OCI-LY3 (cell line): Measurements from ENCODE around the gene DHCR24.

Experiments
- H2AFZ ChIP-seq: fragments of 200-600, 300-600 bp; shearing (Covaris generic); 2 replicates; pipeline ENCODE4 v1.6.0; 2014; ENCODE audit warnings: antibody characterized with exemption, low read depth, low read length
- H3K27ac ChIP-seq: fragments of 200-600, 300-600 bp; sonication (generic); 2 replicates; pipeline ENCODE4 v1.5.1; 2014; ENCODE audit warnings: mild to moderate bottlenecking, low read length, moderate library complexity, mixed read lengths
- H3K27me3 ChIP-seq: fragments of 200-600, 300-600 bp; sonication (generic); 2 replicates; pipeline ENCODE4 v1.6.1; 2014; ENCODE audit warnings: low read depth, low read length, mixed read lengths
- H3K36me3 ChIP-seq: fragments of 200-600, 300-600 bp; sonication (generic); replicated peaks from 2 replicates; pipeline ENCODE3; 2014; ENCODE audit warnings: low read depth, low read length, mixed read lengths
- H3K4me1 ChIP-seq: fragments of 300-600, 200-600 bp; sonication (generic); 2 replicates; pipeline ENCODE4 v1.6.1; 2014; ENCODE audit warnings: low read length, mixed read lengths
- H3K4me2 ChIP-seq: fragments of 200-600, 300-600 bp; sonication (generic); 2 replicates; pipeline ENCODE4 v1.6.1; 2014; ENCODE audit warnings: low read length, mixed read lengths
- H3K4me3 ChIP-seq: fragments of 300-600, 200-600 bp; sonication (generic); 2 replicates; pipeline ENCODE4 v1.5.1; 2014; ENCODE audit warnings: antibody characterized with exemption, mild to moderate bottlenecking, low read length, moderate library complexity
- H3K79me2 ChIP-seq: fragments of 300-600, 200-600 bp; shearing (Covaris generic); 2 replicates; pipeline ENCODE4 v1.6.1; 2014; ENCODE audit warnings: mild to moderate bottlenecking, low read length, mixed read lengths
- H3K9ac ChIP-seq: fragments of 300-600, 200-600 bp; shearing (Covaris generic); 2 replicates; pipeline ENCODE4 v1.6.0; 2014; ENCODE audit warnings: mild to moderate bottlenecking, low read length, moderate library complexity
- H3K9me3 ChIP-seq: fragments of 200-600, 300-600 bp; shearing (Covaris generic); 2 replicates; pipeline ENCODE4 v1.6.1; 2014; ENCODE audit warnings: low read length, mixed read lengths; ENCODE audit not compliant: insufficient read depth
- H4K20me1 ChIP-seq: fragments of 200-600, 300-600 bp; sonication (generic); 2 replicates; pipeline ENCODE4 v1.6.1; 2016; ENCODE audit warnings: low read length, mixed read lengths; ENCODE audit not compliant: insufficient read depth
- EZH2phosphoT487 ChIP-seq: fragments of 200-600 bp; shearing (Covaris generic); IDR thresholded peaks from 2 replicates; pipeline ENCODE4 v1.6.1; 2018; ENCODE audit warnings: antibody characterized with exemption, mixed run types, low read depth
- TF ChIP-seq, protein P1 (sequence below): fragments of 200-600, 300-600 bp; sonication (generic); IDR thresholded peaks from 2 replicates; pipeline ENCODE4 v1.5.1; 2014; ENCODE audit warnings: antibody characterized with exemption, low read length, low read depth

DHCR24 gene

DNA sequence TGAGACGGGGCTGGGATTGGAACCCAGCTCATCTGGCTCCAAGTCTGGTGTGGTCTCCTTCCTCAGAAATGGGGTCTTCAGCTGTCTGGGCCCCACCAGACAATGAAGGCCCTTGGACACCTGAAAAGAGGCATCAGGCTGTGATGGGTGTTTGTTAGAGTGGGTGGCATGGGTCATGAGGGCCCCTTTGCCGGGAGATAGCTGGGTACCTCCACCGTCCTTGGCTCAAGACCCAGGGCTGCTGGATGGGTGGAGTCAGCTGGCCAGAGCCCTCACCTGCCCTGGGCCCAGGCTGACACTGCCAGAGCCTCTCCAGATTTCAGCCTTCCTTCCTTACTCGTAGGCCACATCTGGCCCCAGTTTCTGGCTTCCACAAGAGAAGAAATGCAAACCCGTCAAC, 72.4 kb downstream of the DHCR24 start:
- H2AFZ ChIP-seq, result no peak overlapping the region
- peaks cover 16% of the 10 kb centered on the region for H3K4me1 ChIP-seq
- TF ChIP-seq, protein P1, sequence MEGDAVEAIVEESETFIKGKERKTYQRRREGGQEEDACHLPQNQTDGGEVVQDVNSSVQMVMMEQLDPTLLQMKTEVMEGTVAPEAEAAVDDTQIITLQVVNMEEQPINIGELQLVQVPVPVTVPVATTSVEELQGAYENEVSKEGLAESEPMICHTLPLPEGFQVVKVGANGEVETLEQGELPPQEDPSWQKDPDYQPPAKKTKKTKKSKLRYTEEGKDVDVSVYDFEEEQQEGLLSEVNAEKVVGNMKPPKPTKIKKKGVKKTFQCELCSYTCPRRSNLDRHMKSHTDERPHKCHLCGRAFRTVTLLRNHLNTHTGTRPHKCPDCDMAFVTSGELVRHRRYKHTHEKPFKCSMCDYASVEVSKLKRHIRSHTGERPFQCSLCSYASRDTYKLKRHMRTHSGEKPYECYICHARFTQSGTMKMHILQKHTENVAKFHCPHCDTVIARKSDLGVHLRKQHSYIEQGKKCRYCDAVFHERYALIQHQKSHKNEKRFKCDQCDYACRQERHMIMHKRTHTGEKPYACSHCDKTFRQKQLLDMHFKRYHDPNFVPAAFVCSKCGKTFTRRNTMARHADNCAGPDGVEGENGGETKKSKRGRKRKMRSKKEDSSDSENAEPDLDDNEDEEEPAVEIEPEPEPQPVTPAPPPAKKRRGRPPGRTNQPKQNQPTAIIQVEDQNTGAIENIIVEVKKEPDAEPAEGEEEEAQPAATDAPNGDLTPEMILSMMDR, result no peak
- no peak for TF ChIP-seq EZH2phosphoT487
- no peaks in the 10 kb centered on the region for H3K9me3 ChIP-seq
- H3K4me2 ChIP-seq, result no peak overlapping the region
- no peaks in the 10 kb centered on the region for H3K36me3 ChIP-seq
- H3K27me3 ChIP-seq, result no peaks in the 10 kb centered on the region
- no peak overlapping the region for H3K9ac ChIP-seq
- no peaks in the 10 kb centered on the region for H4K20me1 ChIP-seq
- no peaks in the 10 kb centered on the region for H3K79me2 ChIP-seq
- no peak overlapping the region for H3K4me3 ChIP-seq
- H3K27ac ChIP-seq, result no peak overlapping the region

DNA sequence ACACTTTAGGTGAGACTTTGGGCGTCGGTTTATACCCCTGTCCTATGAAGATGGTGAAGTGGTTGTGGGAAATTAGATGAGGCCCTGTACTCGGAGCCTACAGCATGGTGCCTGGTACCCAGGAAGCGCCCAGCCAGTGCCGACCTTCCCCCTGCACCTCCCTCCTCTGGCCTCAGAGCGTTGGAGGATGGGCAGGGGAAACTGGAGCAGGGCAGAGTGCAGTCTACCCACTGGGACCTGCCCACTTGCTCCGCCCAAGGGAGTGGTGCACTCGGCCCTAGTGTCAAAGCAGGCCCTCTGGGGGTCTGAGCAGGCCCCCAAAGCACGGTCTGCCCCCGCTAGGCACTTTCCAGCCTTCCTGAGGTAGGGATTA, 72.9 kb downstream of the DHCR24 start:
- Histone ChIP-seq H3K4me3 (no peak overlapping the region), H3K4me1 (peaks cover 16% of the 10 kb centered on the region), H3K9ac (no peak overlapping the region), H3K79me2 (no peaks in the 10 kb centered on the region), H3K27me3 (no peaks in the 10 kb centered on the region), H3K36me3 (no peaks in the 10 kb centered on the region), H3K4me2 (peak overlapping the region; percentile 60), H4K20me1 (no peaks in the 10 kb centered on the region), H3K27ac (no peak overlapping the region), H3K9me3 (no peaks in the 10 kb centered on the region), H2AFZ (peak overlapping the region; percentile 77; the same call in 1 of the 2 replicates)
- TF ChIP-seq, protein P1, result no peak
- no peak for TF ChIP-seq EZH2phosphoT487

DNA sequence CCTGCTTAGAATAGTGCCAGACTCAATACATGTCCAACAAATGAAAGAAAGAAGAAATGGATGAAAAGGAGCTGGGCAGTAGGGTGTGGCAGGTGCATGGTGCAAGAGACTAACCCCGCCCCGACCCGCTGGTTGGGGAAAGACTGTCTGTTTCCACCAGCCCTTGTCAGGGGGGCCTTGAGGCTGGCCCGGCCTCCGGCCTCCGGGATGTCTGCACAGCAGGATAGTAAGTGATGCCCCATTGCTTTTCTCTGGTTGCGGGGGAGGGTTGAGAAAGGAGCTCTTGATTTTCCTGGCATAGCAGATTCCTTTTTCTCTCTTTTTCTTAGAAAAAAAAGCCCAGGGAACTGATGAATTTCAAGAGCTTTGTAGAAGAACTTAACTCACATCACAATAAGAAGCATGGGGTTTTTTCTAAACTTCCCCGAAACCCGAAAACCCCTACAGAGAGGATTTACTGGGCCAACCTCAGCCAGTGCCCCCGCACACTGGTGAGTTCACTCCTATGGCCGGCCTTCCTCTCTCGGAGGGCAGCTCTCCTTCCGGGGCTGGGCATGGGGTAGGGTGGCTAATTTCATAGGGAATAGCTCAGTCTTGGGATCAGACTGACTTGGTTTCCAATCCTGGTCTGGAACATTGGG, 73.4 kb downstream of the DHCR24 start:
- TF ChIP-seq, protein P1, result no peak
- TF ChIP-seq EZH2phosphoT487, result no peak
- H3K4me3 ChIP-seq, result peak overlapping the region; percentile 31; the same call in 1 of the 2 replicates
- H3K27ac ChIP-seq, result no peak overlapping the region
- H4K20me1 ChIP-seq, result no peaks in the 10 kb centered on the region
- H3K4me2 ChIP-seq, result peak overlapping the region; percentile 60
- no peaks in the 10 kb centered on the region for H3K27me3 ChIP-seq
- peaks cover 16% of the 10 kb centered on the region for H3K4me1 ChIP-seq
- H3K9me3 ChIP-seq, result no peaks in the 10 kb centered on the region
- no peaks in the 10 kb centered on the region for H3K36me3 ChIP-seq
- H2AFZ ChIP-seq, result peak overlapping the region; percentile 77; the same call in 1 of the 2 replicates
- no peak overlapping the region for H3K9ac ChIP-seq
- no peaks in the 10 kb centered on the region for H3K79me2 ChIP-seq

DNA sequence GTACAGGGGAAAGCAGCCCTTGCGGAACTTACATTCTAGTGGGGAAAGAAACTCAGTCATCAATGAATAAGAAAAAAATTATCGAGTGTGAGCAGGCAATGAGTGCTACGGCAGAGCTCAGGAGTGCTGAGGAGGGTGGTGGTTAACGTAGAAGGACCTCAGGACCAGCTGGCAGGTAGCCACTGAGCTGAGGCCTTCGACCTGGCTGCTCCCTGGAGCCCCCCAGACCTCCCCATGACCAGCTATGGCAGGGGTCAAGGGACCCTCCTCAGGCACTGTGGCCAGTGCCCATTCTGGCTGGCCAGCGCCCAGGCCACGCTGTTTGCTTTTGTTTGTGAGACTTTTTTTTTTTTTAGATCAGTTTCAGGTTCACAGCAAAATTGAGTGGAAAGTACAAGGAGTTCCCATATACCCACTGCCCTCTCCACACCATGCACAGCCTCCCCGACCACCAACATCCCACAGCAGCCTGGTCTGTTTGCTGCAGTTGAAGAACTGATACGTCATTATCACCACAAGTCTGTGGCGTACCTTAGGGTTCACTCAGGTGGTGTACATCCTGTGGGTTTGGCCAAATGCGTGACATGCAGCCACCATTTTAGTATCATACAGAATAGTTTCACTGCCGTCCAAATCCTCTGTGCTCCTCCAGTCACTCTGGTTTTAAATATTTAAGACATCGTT, 74.1 kb downstream of the DHCR24 start:
- Histone ChIP-seq H3K4me1 (peaks cover 16% of the 10 kb centered on the region), H3K4me3 (peak overlapping the region; percentile 31; the same call in 1 of the 2 replicates), H3K9ac (no peak overlapping the region), H3K4me2 (peak overlapping the region; percentile 60), H3K9me3 (no peaks in the 10 kb centered on the region), H3K79me2 (no peaks in the 10 kb centered on the region), H3K27ac (no peak overlapping the region), H3K36me3 (no peaks in the 10 kb centered on the region), H2AFZ (peak overlapping the region; percentile 77; the same call in 1 of the 2 replicates), H4K20me1 (no peaks in the 10 kb centered on the region), H3K27me3 (no peaks in the 10 kb centered on the region)
- TF ChIP-seq, protein P1, result no peak
- no peak for TF ChIP-seq EZH2phosphoT487
